Left kidney (tissue), 8 donors: Measurements from ENCODE around the gene COMMD1. TPM values are rescaled to one million over a fixed set of nuclear protein-coding genes. Genes with fewer than 3 reads are reported as not detected.
"Not testable (repeated sequence)": the region's sequence is repeated elsewhere in the genome, so short reads cannot be mapped to it uniquely, and the experiment has no call there.

ENCODE experiments used
- DNase-seq: peaks from one replicate; pipeline ENCODE4 v3.0.0-alpha.2; 2013
- long read RNA-seq, 8 donors: transcript quantifications; one replicate each; lab custom pipeline, GENCODE V29; 2026
- polyA plus RNA-seq: library from polyadenylated mRNA; unstranded; fragments of 120-200 nt; gene quantifications from one replicate; pipeline ENCODE4 v1.2.1, GENCODE V29; 2013; ENCODE audit not compliant: insufficient read length

The COMMD1 gene
- 77.0 TPM for polyA plus RNA-seq
- long read RNA-seq, donor 1, transcript COMMD1-201 (3 exons, 911 nt) = major isoform, 30 of 31 reads
- long read RNA-seq, donor 1, partial matches to known transcripts = 0 of 31 reads
- long read RNA-seq, donor 1, other reads (novel, unspliced or antisense) = 0 of 31 reads
- long read RNA-seq, donor 2, transcript COMMD1-201 (3 exons, 911 nt) = major isoform, 27 of 35 reads
- long read RNA-seq, donor 2, partial matches to known transcripts = 7 of 35 reads
- long read RNA-seq, donor 2, other reads (novel, unspliced or antisense) = 0 of 35 reads
- long read RNA-seq, donor 3, transcript COMMD1-201 (3 exons, 911 nt) = major isoform, 24 of 30 reads
- long read RNA-seq, donor 3, partial matches to known transcripts = 6 of 30 reads
- long read RNA-seq, donor 3, other reads (novel, unspliced or antisense) = 0 of 30 reads
- long read RNA-seq, donor 4, transcript COMMD1-201 (3 exons, 911 nt) = major isoform, 5 of 5 reads
- long read RNA-seq, donor 4, partial matches to known transcripts = 0 of 5 reads
- long read RNA-seq, donor 4, other reads (novel, unspliced or antisense) = 0 of 5 reads
- long read RNA-seq, donor 5, transcript COMMD1-201 (3 exons, 911 nt) = major isoform, 51 of 60 reads
- long read RNA-seq, donor 5, partial matches to known transcripts = 7 of 60 reads
- long read RNA-seq, donor 5, other reads (novel, unspliced or antisense) = 0 of 60 reads
- long read RNA-seq, donor 6, transcript COMMD1-201 (3 exons, 911 nt) = major isoform, 47 of 47 reads
- long read RNA-seq, donor 6, partial matches to known transcripts = 0 of 47 reads
- long read RNA-seq, donor 6, other reads (novel, unspliced or antisense) = 0 of 47 reads
- long read RNA-seq, donor 7, transcript COMMD1-201 (3 exons, 911 nt) = major isoform, 33 of 35 reads
- long read RNA-seq, donor 7, partial matches to known transcripts = 0 of 35 reads
- long read RNA-seq, donor 7, other reads (novel, unspliced or antisense) = 0 of 35 reads
- long read RNA-seq, donor 8, transcript COMMD1-201 (3 exons, 911 nt) = major isoform, 22 of 22 reads
- long read RNA-seq, donor 8, partial matches to known transcripts = 0 of 22 reads
- long read RNA-seq, donor 8, other reads (novel, unspliced or antisense) = 0 of 22 reads

DNA sequence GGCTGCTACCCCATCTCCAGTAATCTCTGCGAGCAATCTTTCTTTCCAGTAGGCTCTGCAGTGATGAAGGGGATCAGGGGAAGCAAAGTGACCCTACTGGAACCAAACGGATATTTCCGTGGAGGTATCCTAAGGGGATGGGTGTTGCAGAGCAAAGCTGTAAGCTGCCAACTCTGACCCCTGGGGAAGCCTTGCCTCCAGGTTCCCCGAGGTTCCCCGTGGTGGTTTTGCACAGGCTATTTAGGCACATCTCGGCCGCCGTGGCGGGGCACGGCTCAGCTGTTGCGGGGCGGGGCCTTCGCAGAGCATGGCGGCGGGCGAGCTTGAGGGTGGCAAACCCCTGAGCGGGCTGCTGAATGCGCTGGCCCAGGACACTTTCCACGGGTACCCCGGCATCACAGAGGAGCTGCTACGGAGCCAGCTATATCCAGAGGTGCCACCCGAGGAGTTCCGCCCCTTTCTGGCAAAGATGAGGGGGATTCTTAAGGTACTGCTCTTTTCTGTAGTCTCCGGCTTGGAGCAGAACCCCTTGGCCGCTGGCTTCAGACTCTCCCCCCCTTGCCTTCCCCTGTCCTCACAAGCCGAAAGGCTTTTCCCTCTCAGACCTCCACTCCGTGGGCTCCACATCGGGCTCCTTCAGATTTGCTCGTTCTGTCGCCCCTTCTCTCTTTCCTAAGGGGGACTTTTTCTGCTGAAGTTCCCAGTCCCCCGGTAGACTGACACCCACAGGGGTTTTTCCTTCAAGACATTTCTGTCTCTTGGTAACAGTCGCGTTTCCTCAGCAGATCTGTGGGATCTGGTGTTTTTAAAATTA lies at the start of gene COMMD1:
Gene COMMD1 (plus strand): TSS at position 303 of the 814 bp plus-strand sequence. CDS start 5 bp downstream, at position 308.
- peak; percentile 63 for DNase-seq

- no peak for DNase-seq
Observed at GRCh38 chr2:61857224-61857623, 48.2 kb upstream of the COMMD1 start.

- DNase-seq = no peak
Observed at GRCh38 chr2:61862085-61862484, 43.4 kb upstream of the COMMD1 start.

GRCh38 chr2:61866482-61867089 lies 38.9 kb upstream of the COMMD1 start:
- DNase-seq = not testable (repeated sequence)

DNA sequence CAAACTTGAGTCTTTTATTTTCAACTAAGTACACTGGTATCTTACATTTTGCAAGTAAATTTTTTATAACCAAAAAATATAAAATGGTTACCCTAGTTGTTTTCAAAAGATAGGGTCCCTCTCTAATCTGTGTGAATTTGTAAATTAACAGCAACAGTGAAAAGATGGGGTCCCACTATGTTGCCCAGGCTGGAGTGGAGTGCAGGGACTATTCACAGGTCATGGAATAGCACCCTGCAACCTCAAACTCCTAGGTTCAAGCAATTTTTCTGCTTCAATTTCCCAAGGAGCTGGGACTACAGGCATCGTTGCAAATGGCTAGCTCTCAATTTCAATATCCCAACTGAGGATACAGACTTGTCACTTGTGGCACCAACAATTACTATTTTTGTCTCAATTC lies 29.1 kb upstream of the COMMD1 start:
- DNase-seq = no peak

- DNase-seq = no peak
Observed at GRCh38 chr2:61877571-61878245, 27.8 kb upstream of the COMMD1 start.

DNA sequence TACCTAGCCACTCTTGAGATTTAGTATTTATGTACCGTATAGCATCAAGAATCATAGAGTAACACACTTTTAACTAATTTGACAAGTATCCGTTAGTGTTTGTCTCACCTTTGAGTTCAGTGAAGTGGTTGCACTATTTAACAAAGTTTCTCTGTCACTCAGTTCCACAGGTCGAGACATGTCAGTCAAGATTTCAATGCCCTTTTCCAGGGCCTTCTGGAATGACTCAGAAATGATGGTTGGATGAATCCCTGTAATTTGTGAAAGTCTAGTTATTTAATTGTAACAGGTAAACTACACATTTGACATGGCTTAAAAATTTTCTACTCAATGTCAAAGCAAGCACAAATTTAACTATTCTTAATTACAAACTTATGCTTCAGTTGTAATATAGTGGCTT lies 26.7 kb upstream of the COMMD1 start:
- DNase-seq = no peak

GRCh38 chr2:61879351-61879750 lies 26.1 kb upstream of the COMMD1 start:
- DNase-seq = not testable (repeated sequence)

GRCh38 chr2:61882850-61883249 lies 22.6 kb upstream of the COMMD1 start:
- no peak for DNase-seq

DNA sequence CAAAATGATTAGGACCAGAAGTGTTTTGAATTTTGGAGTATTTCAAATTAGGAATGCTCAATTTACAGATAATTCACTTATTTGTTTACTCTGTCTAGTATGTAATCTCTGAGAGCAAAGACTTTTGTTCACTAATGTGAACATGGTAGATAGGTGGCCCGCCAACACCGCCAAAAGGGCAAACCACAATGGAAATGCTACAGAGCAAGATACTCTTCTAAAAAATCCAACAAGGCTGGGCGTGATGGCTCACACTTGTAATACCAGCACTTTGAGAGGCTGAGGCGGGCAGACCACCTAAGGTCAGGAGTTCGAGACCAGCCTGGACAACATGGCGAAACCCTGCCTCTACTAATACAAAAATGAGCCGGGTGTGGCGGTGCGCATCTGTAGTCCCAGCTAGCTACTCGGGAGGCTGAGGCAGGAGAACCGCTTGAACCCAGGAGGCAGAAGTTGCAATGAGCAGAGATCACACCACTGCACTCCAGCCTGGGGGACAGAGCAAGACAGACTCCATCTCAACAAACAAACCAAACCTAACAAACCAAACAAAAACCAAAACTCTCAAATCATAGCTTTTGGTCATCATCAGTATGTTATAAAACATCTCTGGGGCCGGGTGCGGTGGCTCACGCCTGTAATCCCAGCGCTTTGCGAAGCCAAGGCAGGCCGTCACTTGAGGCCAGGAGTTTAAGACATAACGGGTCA lies 19.4 kb upstream of the COMMD1 start:
- DNase-seq = no peak

DNA sequence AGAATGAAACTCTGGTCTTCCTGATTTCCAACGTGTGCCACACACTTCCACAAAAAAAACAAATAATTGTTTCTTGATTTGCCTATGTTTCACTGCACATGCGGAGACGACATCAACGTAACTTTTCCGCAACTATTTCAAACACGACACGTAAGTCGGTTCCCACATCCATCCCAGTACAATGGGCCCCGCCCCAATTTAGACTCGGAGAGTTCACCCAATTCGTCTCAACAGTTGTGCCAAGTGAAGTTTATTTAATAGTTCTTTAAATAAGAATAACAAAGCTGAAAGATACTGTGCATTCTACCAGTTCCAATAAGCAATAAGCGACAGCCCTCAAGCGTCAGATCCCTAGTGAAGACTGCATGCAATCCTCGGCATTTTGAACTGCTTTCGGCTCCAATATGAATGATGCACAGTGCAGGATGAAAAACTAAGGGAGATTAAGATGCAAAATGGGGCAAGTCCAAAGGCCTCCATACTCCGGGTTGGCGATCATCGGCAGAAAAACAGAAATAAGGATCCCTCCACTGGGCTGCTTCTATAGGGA lies 17.7 kb upstream of the COMMD1 start:
- DNase-seq = peak; percentile 19

DNA sequence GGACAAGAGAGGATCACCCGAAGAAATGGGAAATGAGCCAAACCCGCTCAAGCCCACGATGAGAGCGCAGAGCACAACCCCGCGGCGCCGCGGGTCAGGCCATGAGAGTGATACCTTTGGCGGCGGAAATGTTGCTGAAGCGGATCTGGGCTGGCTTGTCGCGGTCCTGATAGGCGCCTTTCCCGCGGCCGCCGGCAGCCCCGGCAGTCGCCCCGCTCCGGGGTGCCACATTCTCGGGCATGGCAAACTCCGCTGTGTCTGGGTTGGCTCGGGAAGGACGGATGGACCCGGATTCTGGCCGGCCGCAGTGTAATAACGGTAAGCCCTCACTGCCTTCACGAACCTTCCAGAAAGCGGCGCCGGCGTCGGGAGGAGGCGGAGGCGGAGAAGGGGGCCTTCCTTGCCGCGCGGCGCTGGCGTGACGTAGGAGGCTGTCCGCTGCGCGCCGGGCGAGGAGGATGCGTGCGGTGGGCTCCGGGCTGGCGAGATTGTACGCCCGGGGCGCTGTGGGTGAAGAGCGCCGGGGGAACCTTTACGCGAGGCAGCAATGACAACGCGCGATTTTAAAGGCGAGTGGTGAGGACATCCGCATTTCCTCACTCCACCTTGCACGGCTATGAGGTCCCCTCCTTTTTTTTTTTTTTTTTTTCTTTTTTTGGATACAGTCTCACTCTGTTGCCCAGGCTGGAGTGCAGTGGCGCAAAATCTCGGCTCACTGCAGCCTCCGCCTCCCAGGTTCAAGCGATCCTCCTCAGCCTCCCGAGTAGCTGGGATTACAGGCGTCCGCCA lies 17.0 kb upstream of the COMMD1 start, which contains the start of gene CCT4:
Gene CCT4 (minus strand): TSS at position 390 of the 789 bp plus-strand sequence. CDS start 149 bp downstream, at position 241.
- peak; percentile 89 for DNase-seq

DNA sequence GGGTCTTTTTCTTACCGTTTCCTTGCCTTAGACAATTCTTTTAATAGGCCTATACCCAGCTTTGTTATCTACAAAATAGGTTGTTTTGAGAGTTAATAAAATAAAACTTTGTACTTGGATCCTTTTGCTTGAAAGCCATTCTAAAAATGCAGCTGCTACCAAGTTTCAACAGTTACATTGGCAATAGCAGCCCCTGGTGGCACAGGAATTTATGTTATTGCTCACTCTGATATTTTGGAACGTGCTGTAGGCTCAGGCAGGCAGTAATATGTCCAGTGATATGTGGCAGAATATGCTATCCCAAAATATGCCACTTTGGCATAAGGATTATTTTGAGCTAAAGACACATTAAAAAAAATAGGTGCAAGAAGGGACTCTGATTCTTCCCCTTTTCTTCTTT lies 6.7 kb upstream of the COMMD1 start:
- DNase-seq = no peak

- no peak for DNase-seq
Observed at GRCh38 chr2:61900281-61900680, 5.2 kb upstream of the COMMD1 start.

GRCh38 chr2:61906186-61906470 lies 654 bp downstream of the COMMD1 start:
- DNase-seq = no peak

DNA sequence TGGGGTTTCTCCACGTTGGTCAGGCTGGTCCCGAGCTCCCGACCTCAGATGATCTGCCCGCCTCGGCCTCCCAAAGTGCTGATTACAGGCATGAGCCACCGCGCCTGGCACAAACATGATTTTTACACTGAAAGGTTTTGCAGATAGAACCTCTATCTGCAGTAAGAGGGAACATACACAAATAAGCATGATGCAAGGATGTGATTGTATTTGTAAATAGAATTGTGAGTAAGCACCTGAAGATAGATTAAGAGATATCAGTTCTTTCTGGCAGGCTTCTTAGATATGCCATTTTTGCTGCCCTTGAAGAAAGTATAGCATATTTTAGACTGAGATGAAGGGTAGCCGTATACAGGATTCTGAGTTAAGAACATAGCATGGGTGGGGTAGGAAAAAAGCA lies 3.6 kb downstream of the COMMD1 start:
- no peak for DNase-seq

DNA sequence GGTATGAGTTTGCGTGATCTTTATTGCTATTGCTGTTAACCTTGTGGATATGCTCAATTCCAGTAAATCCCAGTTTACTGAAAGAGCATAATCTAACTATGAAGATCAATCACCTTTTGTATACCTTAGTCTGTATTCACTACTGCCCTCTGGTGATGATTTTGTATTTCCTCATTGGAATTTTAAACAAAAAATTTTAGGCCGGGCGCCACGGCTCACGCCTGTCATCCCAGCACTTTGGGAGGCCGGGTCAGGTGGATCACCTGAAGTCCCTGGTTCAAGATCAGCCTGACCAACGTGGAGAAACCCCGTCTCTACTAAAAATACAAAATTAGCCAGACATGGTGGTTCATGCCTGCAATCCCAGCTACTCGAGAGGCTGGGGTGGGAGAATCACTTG lies 5.1 kb downstream of the COMMD1 start:
- no peak for DNase-seq

DNA sequence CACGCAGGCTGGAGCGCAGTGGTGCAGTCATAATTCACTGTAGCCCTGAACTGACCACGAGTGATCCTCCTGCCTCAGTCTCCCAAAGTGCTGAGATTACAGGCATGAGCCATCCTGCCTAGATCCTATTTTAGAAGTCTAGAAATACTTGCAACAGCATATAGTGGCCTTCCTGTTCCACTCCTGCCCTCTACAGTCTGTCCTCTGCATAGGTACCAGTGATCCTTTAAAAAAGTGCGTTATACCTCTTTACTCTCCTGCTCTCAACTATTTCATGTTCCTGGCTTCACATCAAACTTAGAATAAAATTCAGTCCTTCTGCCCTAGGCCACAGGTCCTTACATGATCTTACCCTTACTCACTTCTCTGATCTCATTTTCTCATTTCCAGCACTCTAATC lies 6.0 kb downstream of the COMMD1 start:
- no peak for DNase-seq

DNA sequence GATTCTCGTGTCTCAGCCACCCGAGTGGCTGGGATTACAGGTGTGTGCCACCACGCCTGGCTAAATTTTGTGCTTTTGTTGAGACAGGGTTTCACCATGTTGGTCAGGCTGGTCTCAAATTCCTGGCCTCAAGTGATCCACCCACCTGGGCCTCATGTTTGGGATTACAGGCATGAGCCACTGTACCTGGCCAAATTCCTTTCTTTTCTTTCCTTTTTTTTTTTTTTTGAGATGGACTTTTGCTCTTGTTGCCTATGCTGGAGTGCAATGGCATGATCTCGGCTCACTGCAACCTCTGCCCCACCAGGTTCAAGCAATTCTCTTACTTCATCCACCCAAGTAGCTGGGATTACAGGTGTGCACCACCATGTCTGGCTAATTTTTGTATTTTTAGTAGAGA lies 9.3 kb downstream of the COMMD1 start:
- not testable (repeated sequence) for DNase-seq
